NT2/D1 (cell line): Measurements from ENCODE around the gene ELF3.

Experiments used
- DNase-seq: peaks from one replicate; pipeline ENCODE4 v3.0.0-alpha.2; 2011; ENCODE audit warnings: low read depth, low spot score
- H3K27me3 ChIP-seq: 2 replicates; pipeline ENCODE4 v1.6.0; 2011; ENCODE audit warnings: mild to moderate bottlenecking; ENCODE audit not compliant: insufficient read length, insufficient read depth
- H3K36me3 ChIP-seq: 2 replicates; pipeline ENCODE4 v1.6.1; 2011; ENCODE audit warnings: mild to moderate bottlenecking, low read length, mixed read lengths; ENCODE audit not compliant: insufficient read depth, insufficient read length
- H3K4me1 ChIP-seq: 2 replicates; pipeline ENCODE4 v1.5.1; 2011; ENCODE audit not compliant: insufficient read depth, insufficient read length
- H3K4me3 ChIP-seq: 2 replicates; pipeline ENCODE4 v1.5.1; 2011; ENCODE audit warnings: low read depth; ENCODE audit not compliant: insufficient read length
- H3K9ac ChIP-seq: 2 replicates; pipeline ENCODE4 v1.6.0; 2011; ENCODE audit warnings: low read depth; ENCODE audit not compliant: insufficient read length
- H3K9me3 ChIP-seq: 2 replicates; pipeline ENCODE4 v1.5.1; 2011; ENCODE audit warnings: mild to moderate bottlenecking, low read length; ENCODE audit not compliant: insufficient read depth
- SUZ12 ChIP-seq: IDR thresholded peaks from 2 replicates; pipeline ENCODE4 v1.6.1; 2011; ENCODE audit not compliant: insufficient read length, insufficient read depth; ENCODE audit errors: extremely low read depth
- YY1 ChIP-seq: IDR thresholded peaks from 2 replicates; pipeline ENCODE4 v1.6.1; 2011; ENCODE audit not compliant: insufficient read length, insufficient read depth
- ZNF274 ChIP-seq: IDR thresholded peaks from 2 replicates; pipeline ENCODE4 v1.6.1; 2011; ENCODE audit warnings: mild to moderate bottlenecking, low read depth, low read length

Gene ELF3

GRCh38 chr1:202029171-202029665 is 18.8 kb downstream of the ELF3 start:
- no peaks in the 10 kb centered on the region for H3K9me3 ChIP-seq
- DNase-seq: no peak
- no peaks in the 10 kb centered on the region for H3K36me3 ChIP-seq
- no peak overlapping the region for H3K9ac ChIP-seq
- H3K4me1 ChIP-seq: peaks cover 2% of the 10 kb centered on the region
- no peaks in the 10 kb centered on the region for H3K27me3 ChIP-seq
- no peak for TF ChIP-seq YY1
- no peak for TF ChIP-seq SUZ12
- TF ChIP-seq ZNF274: no peak
- no peak overlapping the region for H3K4me3 ChIP-seq

- no peaks in the 10 kb centered on the region for H3K27me3 ChIP-seq
- peaks cover 5% of the 10 kb centered on the region for H3K4me1 ChIP-seq
- no peak overlapping the region for H3K9ac ChIP-seq
- no peak overlapping the region for H3K4me3 ChIP-seq
- H3K36me3 ChIP-seq: no peaks in the 10 kb centered on the region
- no peak for DNase-seq
- TF ChIP-seq SUZ12 (no peak), YY1 (no peak), ZNF274 (no peak)
- no peaks in the 10 kb centered on the region for H3K9me3 ChIP-seq
Observed at GRCh38 chr1:202029727-202030126, 19.3 kb downstream of the ELF3 start.

- Histone ChIP-seq H3K9me3 (no peaks in the 10 kb centered on the region), H3K36me3 (no peaks in the 10 kb centered on the region), H3K4me1 (peaks cover 5% of the 10 kb centered on the region), H3K9ac (no peak overlapping the region), H3K27me3 (no peaks in the 10 kb centered on the region), H3K4me3 (no peak overlapping the region)
- TF ChIP-seq ZNF274: no peak
- TF ChIP-seq YY1: no peak
- TF ChIP-seq SUZ12: no peak
- no peak for DNase-seq
Observed at GRCh38 chr1:202031796-202032195, 21.4 kb downstream of the ELF3 start.

- Histone ChIP-seq H3K27me3 (no peaks in the 10 kb centered on the region), H3K4me1 (peaks cover 5% of the 10 kb centered on the region), H3K36me3 (no peaks in the 10 kb centered on the region), H3K9me3 (no peaks in the 10 kb centered on the region), H3K4me3 (no peak overlapping the region), H3K9ac (no peak overlapping the region)
- TF ChIP-seq SUZ12: no peak
- no peak for TF ChIP-seq YY1
- TF ChIP-seq ZNF274: no peak
- no peak for DNase-seq
Observed at GRCh38 chr1:202034149-202034682, 23.8 kb downstream of the ELF3 start.

- DNase-seq: no peak
- Histone ChIP-seq H3K9ac (no peak overlapping the region), H3K27me3 (no peaks in the 10 kb centered on the region), H3K4me1 (peaks cover 5% of the 10 kb centered on the region), H3K4me3 (no peak overlapping the region), H3K36me3 (no peaks in the 10 kb centered on the region), H3K9me3 (no peaks in the 10 kb centered on the region)
- TF ChIP-seq SUZ12 (no peak), YY1 (no peak), ZNF274 (no peak)
Observed at GRCh38 chr1:202034683-202035462, 24.5 kb downstream of the ELF3 start.

GRCh38 chr1:202036595-202037387 is 26.4 kb downstream of the ELF3 start:
- Histone ChIP-seq H3K9ac (no peak overlapping the region), H3K4me1 (peaks cover 5% of the 10 kb centered on the region), H3K9me3 (no peaks in the 10 kb centered on the region), H3K4me3 (no peak overlapping the region), H3K27me3 (no peaks in the 10 kb centered on the region), H3K36me3 (no peaks in the 10 kb centered on the region)
- TF ChIP-seq ZNF274 (no peak), SUZ12 (no peak), YY1 (no peak)
- no peak for DNase-seq

- H3K4me1 ChIP-seq: peaks cover 5% of the 10 kb centered on the region
- no peak overlapping the region for H3K4me3 ChIP-seq
- no peaks in the 10 kb centered on the region for H3K9me3 ChIP-seq
- no peaks in the 10 kb centered on the region for H3K36me3 ChIP-seq
- DNase-seq: no peak
- no peaks in the 10 kb centered on the region for H3K27me3 ChIP-seq
- no peak overlapping the region for H3K9ac ChIP-seq
- TF ChIP-seq SUZ12: no peak
- no peak for TF ChIP-seq ZNF274
- no peak for TF ChIP-seq YY1
Observed at GRCh38 chr1:202037706-202038296, 27.4 kb downstream of the ELF3 start.
